WTC11 (cell line): Measurements from ENCODE around the gene CEACAM18. TPM values are rescaled to one million over a fixed set of nuclear protein-coding genes. Genes with fewer than 3 reads are reported as not detected.

ENCODE experiments used
- ATAC-seq: fragments of 200-7000 bp; cut with Tn5 transposase; 2 replicates; pipeline ENCODE4 v1.10.0; 2021; ENCODE audit warnings: mild to moderate bottlenecking, moderate library complexity
- CTCF ChIA-PET: fragments of 300-600 bp; sonication (Branson Sonifier 250); formaldehyde crosslinking; loops from one replicate; lab custom pipeline; 2021; ENCODE audit warnings: antibody characterized with exemption; lab: Charles Lee
- POLR2A ChIA-PET: fragments of 350-600 bp; sonication (Branson Sonifier 250); formaldehyde crosslinking; loops from one replicate; lab custom pipeline; 2021; ENCODE audit warnings: antibody characterized with exemption; lab: Charles Lee
- DNase-seq: peaks from one replicate; pipeline ENCODE4 v3.0.0; 2021; ENCODE audit warnings: low spot score
- H3K27ac Mint-ChIP-seq: 2 replicates; pipeline ENCODE4 v1.8.0; 2021; ENCODE audit warnings: mixed read lengths
- H3K27me3 Mint-ChIP-seq: 2 replicates; pipeline ENCODE4 v1.8.0; 2021; ENCODE audit warnings: low read depth, mild to moderate bottlenecking, moderate library complexity, mixed read lengths
- H3K36me3 Mint-ChIP-seq: 2 replicates; pipeline ENCODE4 v1.8.0; 2021; ENCODE audit warnings: mixed read lengths
- H3K4me1 Mint-ChIP-seq: 2 replicates; pipeline ENCODE4 v1.8.0; 2022; ENCODE audit warnings: mixed read lengths
- H3K4me3 Mint-ChIP-seq: 2 replicates; pipeline ENCODE4 v1.8.0; 2021; ENCODE audit warnings: mild to moderate bottlenecking, moderate library complexity, mixed read lengths
- H3K9me3 Mint-ChIP-seq: 2 replicates; pipeline ENCODE4 v1.8.0; 2021; ENCODE audit warnings: mixed read lengths
- ERG ChIP-seq: fragments of 250-450 bp; sonication (Bioruptor Pico); IDR thresholded peaks from 2 replicates; pipeline ENCODE4 v1.8.0; 2021; ENCODE audit warnings: mild to moderate bottlenecking
- FOXK1 ChIP-seq: sonication (generic); formaldehyde crosslinking; IDR thresholded peaks from 2 replicates; pipeline ENCODE4 v1.8.0; 2022; ENCODE audit warnings: mild to moderate bottlenecking, moderate library complexity, missing genetic modification reagents
- MAX ChIP-seq: sonication (generic); formaldehyde crosslinking; IDR thresholded peaks from 2 replicates; pipeline ENCODE4 v1.8.0; 2022; ENCODE audit warnings: mild to moderate bottlenecking, missing genetic modification reagents
- MYBL2 ChIP-seq: sonication (generic); formaldehyde crosslinking; IDR thresholded peaks from 2 replicates; pipeline ENCODE4 v1.8.1; 2023; ENCODE audit warnings: mild to moderate bottlenecking, moderate library complexity, missing genetic modification reagents
- NFYB ChIP-seq: sonication (generic); formaldehyde crosslinking; conservative IDR thresholded peaks from 2 replicates; pipeline ENCODE4 v1.8.0; 2022; ENCODE audit warnings: low read depth, missing genetic modification reagents
- OVOL2 ChIP-seq: fragments of 250-450 bp; sonication (Bioruptor Pico); IDR thresholded peaks from 2 replicates; pipeline ENCODE4 v1.9.0; 2021; ENCODE audit warnings: mild to moderate bottlenecking, borderline replicate concordance
- USF1 ChIP-seq: sonication (generic); formaldehyde crosslinking; IDR thresholded peaks from 2 replicates; pipeline ENCODE4 v1.8.0; 2022; ENCODE audit warnings: mild to moderate bottlenecking, missing genetic modification reagents
- ZNF121 ChIP-seq: sonication (generic); formaldehyde crosslinking; IDR thresholded peaks from 2 replicates; pipeline ENCODE4 v1.8.0; 2023; ENCODE audit warnings: missing genetic modification reagents
- ZNF396 ChIP-seq: fragments of 250-450 bp; sonication (Bioruptor Pico); IDR thresholded peaks from 2 replicates; pipeline ENCODE4 v1.8.0; 2021; ENCODE audit warnings: mild to moderate bottlenecking, moderate library complexity, borderline replicate concordance
- ZNF423 ChIP-seq: fragments of 250-450 bp; sonication (Bioruptor Pico); IDR thresholded peaks from 2 replicates; pipeline ENCODE4 v2.1.2; 2022; ENCODE audit warnings: mild to moderate bottlenecking, moderate library complexity
- ZNF425 ChIP-seq: fragments of 250-450 bp; sonication (Bioruptor Pico); conservative IDR thresholded peaks from 2 replicates; pipeline ENCODE4 v1.9.0; 2021; ENCODE audit warnings: mild to moderate bottlenecking
- ZNF532 ChIP-seq: fragments of 250-450 bp; sonication (Bioruptor Pico); IDR thresholded peaks from 2 replicates; pipeline ENCODE4 v1.9.0; 2021; ENCODE audit warnings: mild to moderate bottlenecking, borderline replicate concordance
- total RNA-seq: library from RNA; stranded (reverse); gene quantifications from 3 replicates; pipeline ENCODE4 v1.2.3, GENCODE V29; 2021

Gene CEACAM18
- total RNA-seq, 1 experiment from 2014 or later = not detected

GRCh38 chr19:51530616-51531015, 52.3 kb downstream of the CEACAM18 start:
- Mint-ChIP-seq H3K27ac (no peak overlapping the region), H3K36me3 (no peaks in the 10 kb centered on the region), H3K4me3 (no peak overlapping the region), H3K27me3 (peaks cover 50% of the 10 kb centered on the region), H3K4me1 (peaks cover 9% of the 10 kb centered on the region), H3K9me3 (no peaks in the 10 kb centered on the region)
- DNase-seq (no peak), ATAC-seq (no peak)
- POLR2A ChIA-PET = interaction anchor here (1.6 kb wide), 1 partner anchor 18 kb away, joined by 4 read pairs; no protein-coding TSS in a partner anchor
- TF ChIP-seq ZNF425 (CRISPR knock-in tag) = no peak
- TF ChIP-seq ZNF121 (CRISPR knock-in tag) = no peak
- CTCF ChIA-PET = interaction anchor here (0.5 to 0.9 kb wide), 3 partner anchors 108 to 130 kb away, joined by 4 to 5 read pairs (median 4); no protein-coding TSS in a partner anchor

GRCh38 chr19:51531349-51532315, 53.3 kb downstream of the CEACAM18 start, which contains the start of gene SIGLEC6:
Gene SIGLEC6, minus strand, starts transcription at chr19:51531670. Its CDS starts 22 bp downstream, at chr19:51531648.
- peak; percentile 48 for DNase-seq
- Mint-ChIP-seq H3K27ac (no peak within 1 kb of the TSS), H3K36me3 (no peaks in the 10 kb centered on the region)
- POLR2A ChIA-PET = interaction anchor here (1.6 kb wide), 1 partner anchor 17 kb away, joined by 4 read pairs; no protein-coding TSS in a partner anchor
- TF ChIP-seq MAX (CRISPR knock-in tag) (peak; percentile 35; the same call in 1 of the 2 replicates), ZNF532 (CRISPR knock-in tag) (no peak)
- TF ChIP-seq, all 79 proteins: peak for 1
- CTCF ChIA-PET = no interaction called here
- peak; percentile 88 for ATAC-seq
- peaks cover 12% of the 10 kb centered on the region for H3K4me1 Mint-ChIP-seq
- no peaks in the 10 kb centered on the region for H3K9me3 Mint-ChIP-seq
- peaks cover 51% of the 10 kb centered on the region for H3K27me3 Mint-ChIP-seq
- no peak within 1 kb of the TSS for H3K4me3 Mint-ChIP-seq

GRCh38 chr19:51535535-51535934, 57.2 kb downstream of the CEACAM18 start:
- peaks cover 44% of the 10 kb centered on the region for H3K27me3 Mint-ChIP-seq
- TF ChIP-seq NFYB (CRISPR knock-in tag) = no peak
- TF ChIP-seq OVOL2 (CRISPR knock-in tag) = no peak
- no peak for TF ChIP-seq MYBL2 (CRISPR knock-in tag)
- TF ChIP-seq MAX (CRISPR knock-in tag) = no peak
- TF ChIP-seq FOXK1 (CRISPR knock-in tag) = no peak
- TF ChIP-seq ZNF425 (CRISPR knock-in tag) = no peak
- TF ChIP-seq ERG (CRISPR knock-in tag) = no peak
- no peak for TF ChIP-seq USF1 (CRISPR knock-in tag)
- no peak for TF ChIP-seq ZNF423 (CRISPR knock-in tag)
- no peak for TF ChIP-seq ZNF396 (CRISPR knock-in tag)
- H3K27ac Mint-ChIP-seq = no peak overlapping the region
- DNase-seq (no peak), ATAC-seq (no peak)
- H3K36me3 Mint-ChIP-seq = no peaks in the 10 kb centered on the region
- H3K9me3 Mint-ChIP-seq = no peaks in the 10 kb centered on the region
- H3K4me1 Mint-ChIP-seq = peaks cover 12% of the 10 kb centered on the region
- CTCF ChIA-PET = interaction anchor here (1.5 kb wide), 1 partner anchor 126 kb away, joined by 3 read pairs; no protein-coding TSS in a partner anchor
- no peak overlapping the region for H3K4me3 Mint-ChIP-seq
- POLR2A ChIA-PET = no interaction called here
